Activated naive CD4-positive, alpha-beta T cell treated with anti-CD3 and anti-CD28 coated beads, Interleukin-2, amount 50 U/mL, for 16 hours (primary cell): ENCODE results near the gene IKZF2.

Source experiments
- DNase-seq: peaks from one replicate; pipeline ENCODE4 v3.0.0-alpha.2; 2020

The IKZF2 gene

DNA sequence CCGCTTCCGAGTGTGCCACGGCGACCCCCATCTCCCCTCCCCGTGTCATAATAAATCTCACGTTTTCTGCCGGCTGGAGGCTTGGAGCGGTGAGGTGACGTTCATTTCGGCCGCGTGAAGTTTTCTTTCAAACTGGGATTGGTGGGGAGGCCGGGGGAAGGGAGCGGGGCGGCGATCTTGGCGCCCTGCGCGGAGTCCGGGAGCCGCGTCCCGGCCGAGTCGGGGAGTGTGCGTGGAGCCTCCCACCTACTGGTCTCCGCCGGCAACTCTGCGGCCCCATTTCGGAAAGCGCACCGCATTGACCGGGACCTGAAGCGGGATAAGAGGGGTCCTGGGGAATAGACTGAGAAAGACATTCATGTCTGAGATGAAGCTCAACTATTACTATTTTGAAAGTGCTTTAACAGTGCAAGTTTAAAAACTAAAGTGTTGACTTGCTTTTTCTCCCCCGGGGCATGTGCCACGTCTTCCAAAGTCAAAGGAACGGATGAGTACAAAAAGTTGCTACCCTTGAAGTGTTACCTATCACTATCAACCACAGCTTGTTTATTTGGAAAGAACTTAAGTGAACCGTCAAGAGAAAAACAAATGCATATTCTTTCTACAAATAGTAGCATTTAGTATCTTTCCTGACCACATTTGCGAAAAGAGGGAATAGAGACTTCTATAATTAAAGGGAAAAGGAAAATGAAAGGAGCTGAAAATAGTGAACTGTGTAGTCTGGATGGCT, 818 bp upstream of the IKZF2 start:
- DNase-seq, result no peak

- no peak for DNase-seq
Measured at GRCh38 chr2:213150315-213151097, 906 bp downstream of the IKZF2 start.

DNA sequence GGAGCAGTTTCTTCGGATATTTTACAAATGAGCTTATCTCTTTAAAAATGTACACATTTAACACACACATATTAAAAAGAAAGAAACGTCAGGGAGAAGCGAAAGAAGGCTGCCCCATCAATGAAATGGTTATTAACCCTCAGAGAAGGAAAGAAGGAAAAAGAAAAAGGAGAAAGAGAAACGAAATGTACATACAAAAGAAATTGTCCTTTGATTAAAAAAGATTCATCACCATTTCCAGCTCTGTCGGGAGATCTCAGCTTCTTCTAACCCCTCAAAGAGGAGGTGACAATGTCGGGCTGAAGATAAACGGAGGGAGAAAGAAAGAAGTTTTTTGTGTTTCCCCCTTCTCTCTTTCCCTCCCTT, 1.5 kb downstream of the IKZF2 start:
- DNase-seq, result no peak

DNA sequence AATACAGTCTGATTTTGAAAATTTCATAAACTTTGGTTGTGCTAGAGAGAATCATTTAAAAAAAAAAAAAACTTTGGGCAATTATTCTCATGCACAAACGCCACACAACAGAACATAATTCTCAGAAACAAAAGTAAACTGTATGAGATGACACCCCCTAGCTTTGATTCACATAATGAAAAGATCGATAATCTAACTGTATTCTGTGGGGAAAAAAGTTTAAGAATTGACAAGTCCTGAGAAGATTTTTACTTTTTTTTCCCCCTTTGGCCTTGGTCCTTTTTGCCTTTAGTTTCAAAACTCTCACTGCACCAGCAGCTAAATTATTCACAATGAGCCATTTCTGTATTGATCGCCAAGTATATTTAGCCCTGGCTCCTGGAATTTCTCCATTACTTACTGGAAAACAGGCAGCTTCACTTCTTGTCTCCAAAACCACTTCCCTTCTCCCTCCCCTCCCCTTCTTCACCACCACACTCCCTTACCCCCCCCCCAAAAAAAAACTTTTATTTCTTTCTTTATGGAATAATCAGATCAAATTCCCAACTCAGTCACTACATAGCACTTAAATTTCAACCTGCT, 2.0 kb downstream of the IKZF2 start:
- no peak for DNase-seq

DNA sequence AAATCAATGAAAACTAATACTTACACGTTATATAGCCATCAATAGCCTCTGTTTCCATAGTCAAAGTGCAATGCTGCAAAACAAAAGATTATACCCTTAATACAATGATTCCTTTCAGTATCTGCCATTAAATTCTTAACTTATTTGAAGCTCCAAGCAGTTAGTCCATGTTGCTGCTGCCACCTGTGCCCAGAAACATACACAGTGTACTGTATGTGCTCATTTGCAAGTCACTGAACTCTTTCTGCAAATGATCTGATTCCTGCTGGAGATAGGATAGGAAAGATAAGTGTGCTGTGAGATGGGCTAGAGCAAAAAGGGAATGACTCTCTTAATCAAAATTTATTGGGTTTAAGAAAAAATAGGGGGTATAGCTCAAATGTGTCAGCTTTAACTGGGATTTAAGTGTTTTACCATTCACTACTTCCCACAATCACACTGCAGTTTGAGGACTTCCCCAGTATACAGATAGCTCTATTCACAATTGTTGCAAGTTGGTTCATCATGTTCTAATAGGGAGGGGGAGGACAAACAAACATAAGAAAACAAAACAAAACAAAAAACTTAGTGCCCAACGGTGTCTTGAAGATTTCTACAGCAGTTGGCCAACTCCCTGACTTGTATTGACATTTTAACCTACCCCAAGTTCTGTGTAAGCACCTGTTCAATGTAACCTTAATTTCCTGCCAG, 2.7 kb downstream of the IKZF2 start:
- DNase-seq, result no peak

DNA sequence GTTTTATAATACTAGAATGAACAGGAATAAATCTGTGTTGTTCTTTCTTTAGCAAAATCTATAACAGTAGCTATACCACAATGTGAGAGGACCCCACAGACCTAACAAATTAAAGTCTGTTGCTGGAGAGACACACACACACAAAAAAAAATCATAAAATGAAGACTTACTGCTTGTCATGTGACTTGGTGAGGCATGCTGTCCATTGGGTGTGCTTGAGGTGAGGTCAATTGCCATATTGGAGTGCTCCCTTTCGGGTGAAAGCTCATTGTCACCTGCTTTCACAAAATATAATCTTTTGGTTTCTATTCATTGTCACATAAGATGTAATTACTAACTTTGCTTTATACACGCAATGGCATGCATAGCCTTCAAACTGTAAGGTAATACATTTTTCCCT, 3.9 kb downstream of the IKZF2 start:
- no peak for DNase-seq

- no peak for DNase-seq
Measured at GRCh38 chr2:213145715-213146242, 5.6 kb downstream of the IKZF2 start.

DNA sequence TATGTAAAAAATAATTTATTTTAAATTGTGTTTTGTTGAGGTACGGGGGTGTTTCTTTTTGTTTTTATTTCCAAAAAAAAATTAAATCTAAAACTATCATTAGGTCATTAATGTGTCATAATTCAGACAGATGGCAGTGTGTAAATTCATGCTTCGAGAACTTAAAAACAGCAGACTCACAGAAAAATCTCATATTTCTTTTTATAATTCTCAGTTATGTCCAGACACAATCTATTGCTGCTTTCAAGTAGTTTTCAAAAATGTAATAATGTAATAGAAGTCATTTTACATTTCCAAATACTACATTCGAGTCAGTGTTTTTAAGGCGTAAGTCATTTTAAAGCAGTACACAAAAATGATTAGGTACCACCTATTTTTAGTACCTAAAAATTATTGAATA, 14.3 kb downstream of the IKZF2 start:
- DNase-seq, result no peak

DNA sequence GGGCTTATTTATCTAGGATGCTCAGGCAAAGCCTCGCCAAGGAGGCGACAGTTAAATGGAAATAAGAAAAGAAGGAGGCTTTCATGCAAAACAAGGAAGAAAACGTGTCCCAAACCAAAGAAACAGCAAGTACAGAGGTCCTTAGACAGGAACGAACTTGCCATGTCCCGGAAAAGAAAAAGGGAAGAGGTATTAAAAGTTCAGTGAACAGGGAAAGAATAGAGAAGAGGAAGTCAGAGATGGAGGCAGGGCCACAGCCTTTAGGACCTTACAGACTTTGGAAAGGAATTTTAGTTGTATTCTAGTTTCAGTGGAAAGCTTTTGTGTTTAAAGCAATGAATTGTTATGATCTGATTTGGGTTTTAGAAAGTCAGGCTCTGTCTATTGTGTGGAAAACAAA, 22.1 kb downstream of the IKZF2 start:
- DNase-seq, result no peak

DNA sequence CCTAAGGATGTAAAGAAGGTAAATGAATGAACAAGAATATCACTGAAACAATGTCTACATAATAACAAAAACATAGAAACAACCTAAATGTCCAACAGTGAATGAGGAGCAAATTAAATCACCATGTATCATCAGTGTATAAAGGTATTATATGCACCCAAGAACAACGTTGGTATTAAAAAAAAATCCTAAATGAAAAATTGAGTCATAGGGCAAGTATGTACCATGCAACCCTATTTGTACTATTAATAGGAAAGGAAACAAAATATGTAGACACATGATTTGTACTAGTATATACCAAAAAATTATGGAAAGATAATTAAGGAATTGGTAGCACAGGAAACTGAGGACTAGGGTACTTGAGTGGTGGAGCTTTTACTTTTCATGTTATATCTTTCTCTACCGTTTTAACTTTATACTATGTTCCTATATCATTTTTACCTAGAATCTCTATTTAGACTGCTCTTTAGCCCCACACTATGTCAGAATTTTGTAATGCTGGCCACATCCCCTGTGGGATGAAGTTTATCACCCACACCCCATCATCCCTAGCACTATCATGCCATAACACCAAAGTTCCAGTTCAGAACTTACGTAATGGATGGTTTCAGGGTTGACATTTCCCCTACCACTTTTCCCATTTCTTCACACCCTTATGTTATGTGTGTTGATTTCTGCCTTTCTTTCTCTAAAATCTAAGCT, 25.6 kb downstream of the IKZF2 start:
- DNase-seq, result no peak

- DNase-seq, result no peak
Measured at GRCh38 chr2:213122725-213123124, 28.7 kb downstream of the IKZF2 start.

DNA sequence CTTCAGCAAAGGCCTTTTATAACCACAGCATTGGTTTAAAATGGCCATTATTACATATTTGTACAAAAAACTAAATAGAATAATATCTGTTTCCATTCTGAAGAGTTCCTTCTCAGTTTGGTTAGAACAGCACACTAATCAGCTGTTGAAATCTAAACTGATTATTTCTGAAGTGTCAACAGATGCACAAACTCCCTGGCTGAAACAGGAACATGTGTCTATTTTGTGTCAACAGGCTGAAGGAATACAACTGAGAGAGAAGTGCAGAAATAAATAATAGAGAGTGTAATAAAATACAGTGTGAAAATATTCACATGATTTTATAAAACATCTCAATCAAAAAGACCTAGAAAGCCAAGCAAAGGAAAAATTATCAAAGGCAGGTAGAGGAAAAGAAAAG, 29.7 kb downstream of the IKZF2 start:
- DNase-seq, result no peak

DNA sequence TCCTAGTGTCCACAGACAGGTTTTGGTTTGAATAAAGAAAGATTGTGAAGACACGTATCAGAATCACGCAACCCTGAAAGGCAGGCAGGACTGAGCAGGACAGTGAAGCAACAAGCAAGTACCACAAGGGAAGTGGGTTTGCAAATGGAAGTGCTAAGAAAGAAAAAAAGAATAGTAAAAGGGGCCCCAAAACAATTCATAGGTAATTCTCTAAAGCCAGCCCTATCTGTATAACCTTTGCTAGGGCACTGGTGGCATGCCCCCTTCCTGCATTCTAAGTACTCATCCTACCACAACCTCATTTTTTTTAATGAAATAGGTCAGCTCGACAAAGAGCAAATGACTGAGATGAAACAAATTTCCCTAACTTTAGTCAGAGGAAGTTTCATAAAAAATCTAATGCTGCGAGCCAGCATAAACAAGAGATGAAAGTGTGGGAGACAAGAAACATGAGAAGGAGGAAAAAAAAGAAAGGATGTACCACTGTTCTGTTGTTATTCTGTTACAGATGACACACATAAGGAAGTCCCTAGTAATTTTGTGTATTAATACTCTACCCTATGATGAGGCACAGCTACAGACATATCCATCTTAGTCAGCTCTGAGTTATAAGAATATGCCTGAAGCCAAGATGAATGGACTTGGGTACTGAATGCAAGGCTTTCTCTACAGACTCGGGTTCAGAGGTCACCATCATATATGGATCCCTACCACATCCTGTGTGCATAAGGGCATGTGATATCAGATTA, 32.2 kb downstream of the IKZF2 start:
- DNase-seq, result no peak

DNA sequence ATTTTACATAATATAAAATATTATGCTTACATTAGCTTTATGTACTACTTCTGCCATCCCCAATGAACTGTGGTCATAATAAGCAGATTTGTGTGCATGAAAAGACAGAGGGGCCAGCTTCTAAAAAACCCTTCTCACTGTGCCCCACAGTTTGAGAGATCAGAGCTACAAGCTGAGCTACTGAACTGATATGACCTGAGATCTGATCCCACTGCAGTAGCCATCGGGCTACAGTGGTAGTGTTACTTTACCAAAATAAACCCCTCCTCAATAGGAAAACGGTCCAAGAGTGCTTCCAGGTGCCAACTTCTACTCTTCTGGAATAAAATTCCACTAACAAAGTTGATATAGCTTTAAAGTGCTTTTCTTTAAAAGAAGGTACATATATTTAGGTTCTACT, 43.1 kb downstream of the IKZF2 start:
- no peak for DNase-seq

DNA sequence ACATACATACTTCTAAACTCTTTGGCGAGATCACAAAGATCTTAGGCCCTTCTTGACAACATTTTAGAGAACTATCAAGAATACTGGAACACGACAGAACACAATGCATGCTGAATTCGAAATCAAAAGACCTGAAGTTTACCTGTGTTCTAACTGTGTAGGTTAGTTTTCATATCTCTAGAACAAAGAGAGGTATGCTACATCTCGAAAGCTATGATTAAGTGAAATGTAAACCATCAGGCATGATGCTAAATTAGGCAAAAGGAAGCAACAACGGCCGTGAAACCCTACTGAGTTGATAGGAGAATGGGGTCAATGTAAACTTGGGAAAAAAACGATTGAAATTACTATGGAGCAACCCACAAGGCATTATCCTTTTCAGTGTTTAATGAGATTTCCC, 43.7 kb downstream of the IKZF2 start:
- DNase-seq, result no peak

GRCh38 chr2:213105212-213105611, 46.2 kb downstream of the IKZF2 start:
- DNase-seq, result no peak

GRCh38 chr2:213104903-213105202, 46.6 kb downstream of the IKZF2 start:
- no peak for DNase-seq

GRCh38 chr2:213104092-213104902, 47.1 kb downstream of the IKZF2 start:
- no peak for DNase-seq

GRCh38 chr2:213101692-213102460, 49.5 kb downstream of the IKZF2 start:
- no peak for DNase-seq

- DNase-seq, result no peak
Measured at GRCh38 chr2:213101109-213101508, 50.3 kb downstream of the IKZF2 start.

GRCh38 chr2:213098612-213099011, 52.8 kb downstream of the IKZF2 start:
- DNase-seq, result no peak
